NCI-H1048 (cell line): ENCODE measurements around the gene KSR1.
"Not testable (repeated sequence)": the region's sequence is repeated elsewhere in the genome, so short reads cannot be mapped to it uniquely, and the experiment has no call there.

Experiments used
- DNase-seq: peaks from one replicate; lab custom pipeline; 2025; lab: John Stamatoyannopoulos, UW

The KSR1 gene

DNA sequence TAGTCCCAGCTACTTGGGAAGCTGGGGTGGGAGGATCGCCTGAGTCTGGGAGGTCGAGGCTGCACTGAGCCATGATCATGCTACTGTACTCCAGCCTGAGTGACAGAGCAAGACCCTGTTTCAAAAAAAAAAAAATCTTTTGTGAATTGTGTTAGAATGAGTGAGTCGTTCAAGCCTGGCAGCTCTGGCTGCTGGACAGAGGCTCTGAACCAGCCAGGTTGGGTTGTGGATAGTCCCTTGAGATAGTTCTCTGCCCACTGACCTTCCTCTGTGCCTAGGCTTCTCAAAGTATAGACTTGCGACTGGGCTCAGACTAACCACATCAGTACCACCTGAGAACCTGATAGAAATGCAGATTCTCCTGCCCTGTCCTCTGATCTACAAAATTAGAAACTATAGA, 2.2 kb upstream of the KSR1 start:
- no peak for DNase-seq

DNA sequence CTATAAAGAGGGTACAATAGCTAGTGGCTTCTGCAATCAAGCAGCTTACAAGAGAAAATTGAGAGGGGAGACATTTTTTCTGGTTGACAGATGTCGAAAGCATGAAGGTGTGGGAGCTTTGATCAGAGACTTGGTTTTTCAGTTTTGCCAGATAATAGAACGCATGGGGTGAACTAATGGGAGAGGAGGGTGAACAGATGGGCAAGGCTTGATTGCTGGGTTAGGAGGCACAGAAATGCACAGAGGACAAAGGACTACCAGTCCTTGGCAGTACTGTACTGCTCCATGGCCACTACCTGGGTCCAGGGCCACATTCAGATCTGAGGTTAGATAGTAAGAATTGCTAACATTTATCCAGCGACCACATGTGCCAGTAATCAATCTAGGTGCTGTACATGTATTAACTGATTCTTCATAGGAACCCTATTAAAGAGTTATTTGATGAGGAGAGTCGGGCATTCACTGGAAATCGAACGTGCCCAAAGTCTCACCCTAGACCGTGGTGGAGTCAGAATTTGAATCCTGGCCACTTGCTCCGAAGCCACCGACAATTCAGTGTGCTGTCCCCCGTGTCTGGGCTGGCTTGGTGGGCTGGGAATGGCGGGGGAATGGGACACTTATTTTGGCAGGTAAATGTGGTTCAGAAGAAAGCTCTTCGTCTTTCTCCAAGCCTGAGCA, 873 bp upstream of the KSR1 start:
- DNase-seq = no peak

DNA sequence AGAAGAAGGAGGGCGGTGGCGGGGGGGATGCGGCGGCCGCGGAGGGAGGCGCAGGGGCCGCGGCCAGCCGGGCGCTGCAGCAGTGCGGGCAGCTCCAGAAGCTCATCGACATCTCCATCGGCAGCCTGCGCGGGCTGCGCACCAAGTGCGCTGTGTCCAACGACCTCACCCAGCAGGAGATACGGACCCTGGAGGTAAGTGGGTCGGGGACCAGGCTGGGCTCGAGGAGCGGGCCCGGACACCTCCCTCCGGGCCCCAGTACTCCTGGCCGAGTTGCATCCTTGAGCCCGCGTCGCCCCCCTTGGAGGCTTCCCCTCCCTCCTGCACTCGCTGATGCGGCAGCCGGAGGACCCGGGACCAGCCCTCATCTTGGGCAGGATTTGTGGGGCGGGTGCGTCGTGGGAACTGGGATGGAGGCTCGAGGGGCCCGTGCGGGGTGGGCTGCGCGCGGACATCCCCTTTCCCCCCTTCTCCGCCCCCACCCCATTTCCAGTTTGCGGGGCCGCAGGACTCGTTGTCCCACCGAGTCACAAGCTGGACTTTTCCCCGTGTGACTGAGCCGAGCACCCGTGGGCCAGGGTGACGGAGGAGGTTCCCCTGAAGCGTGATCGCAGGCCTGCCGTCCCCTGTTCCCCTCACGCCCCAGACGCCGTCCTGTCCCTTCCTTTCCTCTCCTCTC, 572 bp downstream of the KSR1 start:
- DNase-seq = no peak

DNA sequence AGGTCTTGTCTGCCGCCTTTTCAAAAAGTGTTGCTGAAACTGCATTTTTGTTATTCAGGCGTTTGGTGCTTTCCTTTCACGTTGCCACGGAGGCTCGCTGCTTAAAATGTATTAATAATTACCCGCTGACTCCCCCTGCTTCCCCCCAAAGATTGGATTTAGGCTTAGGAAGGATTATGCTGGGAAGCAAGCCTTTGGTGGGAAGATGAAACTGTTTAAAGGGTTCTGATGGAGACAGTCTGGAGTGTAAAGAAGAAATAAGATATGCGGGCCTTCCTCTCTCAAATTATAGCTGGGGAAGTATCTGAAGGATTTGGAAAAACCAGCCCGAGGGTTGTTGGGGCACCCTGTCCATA, 1.1 kb downstream of the KSR1 start:
- DNase-seq = no peak

DNA sequence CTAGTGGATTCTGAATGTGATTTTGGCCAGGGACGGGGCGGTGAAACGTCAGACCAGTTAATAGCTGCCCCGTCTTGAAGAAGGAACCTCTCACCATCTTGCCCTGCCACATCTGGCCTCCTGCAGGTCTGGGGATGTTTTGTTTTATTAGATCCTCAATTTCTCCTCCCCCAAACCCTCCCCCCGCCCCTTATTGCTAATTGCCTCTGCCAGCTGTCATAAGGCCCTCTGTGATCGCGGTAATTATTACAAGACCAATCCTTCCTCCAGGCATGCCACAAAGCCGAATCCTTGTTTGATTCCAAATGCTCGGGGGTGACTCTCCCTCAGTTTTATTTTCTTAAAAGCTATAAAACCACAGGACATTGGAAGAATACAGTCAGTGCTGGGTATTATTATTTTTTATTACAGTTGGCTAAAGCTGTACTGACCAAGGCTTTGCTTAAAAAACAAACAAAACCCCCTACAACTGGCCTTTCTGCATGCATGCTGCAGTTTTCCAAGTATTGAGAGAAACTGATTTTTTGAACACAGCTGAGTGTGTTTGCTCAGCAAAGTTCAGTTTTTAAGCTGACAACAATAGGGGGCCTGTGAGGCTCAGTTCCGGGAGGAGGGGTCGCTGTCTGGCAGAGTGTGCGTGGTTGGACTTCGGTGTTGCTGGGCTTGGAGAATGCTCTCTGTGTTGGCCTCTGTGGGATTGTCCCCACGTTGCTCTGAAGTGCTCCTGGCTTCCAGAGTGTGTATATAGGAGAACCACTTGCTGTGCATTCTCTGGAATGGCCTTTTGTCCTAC, 1.7 kb downstream of the KSR1 start:
- DNase-seq = no peak

DNA sequence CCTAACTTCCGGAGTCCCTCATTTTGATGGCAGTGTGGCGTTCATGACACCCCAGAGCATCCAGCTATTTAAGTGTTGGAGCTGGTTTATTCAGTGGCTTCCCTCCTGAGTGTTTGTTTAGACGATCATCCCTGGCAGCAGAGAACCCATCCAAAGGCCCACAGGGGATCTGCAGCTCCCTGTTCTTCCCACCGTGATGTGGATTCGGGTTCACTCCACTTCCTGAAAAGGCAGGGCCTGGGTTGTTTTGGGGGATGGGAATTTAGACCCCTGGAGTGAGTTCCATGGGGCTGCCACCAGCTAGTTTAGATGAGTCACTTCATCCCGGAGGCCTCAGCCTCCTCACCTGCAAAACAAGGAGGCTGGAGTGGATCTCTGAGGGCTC, 2.3 kb downstream of the KSR1 start:
- no peak for DNase-seq

DNA sequence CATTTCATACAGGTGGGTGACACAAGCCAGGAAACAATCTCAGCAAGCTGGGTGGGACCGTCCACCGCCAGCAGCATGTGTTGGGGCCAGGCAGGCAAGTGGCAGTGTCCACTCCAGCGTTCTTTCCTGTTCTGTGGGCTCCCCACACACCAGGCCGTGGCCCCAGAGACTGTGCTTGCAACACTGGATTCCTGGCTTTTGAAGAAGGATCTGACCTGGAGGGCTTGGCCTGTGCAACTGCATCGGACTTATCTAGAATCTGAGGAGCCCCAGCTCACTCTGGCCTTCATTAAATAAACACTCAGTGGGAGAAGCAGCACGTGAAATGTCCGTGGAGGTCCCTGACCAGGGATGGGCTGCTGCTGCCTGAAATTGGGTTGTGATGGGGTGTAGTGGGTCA, 3.2 kb downstream of the KSR1 start:
- no peak for DNase-seq

DNA sequence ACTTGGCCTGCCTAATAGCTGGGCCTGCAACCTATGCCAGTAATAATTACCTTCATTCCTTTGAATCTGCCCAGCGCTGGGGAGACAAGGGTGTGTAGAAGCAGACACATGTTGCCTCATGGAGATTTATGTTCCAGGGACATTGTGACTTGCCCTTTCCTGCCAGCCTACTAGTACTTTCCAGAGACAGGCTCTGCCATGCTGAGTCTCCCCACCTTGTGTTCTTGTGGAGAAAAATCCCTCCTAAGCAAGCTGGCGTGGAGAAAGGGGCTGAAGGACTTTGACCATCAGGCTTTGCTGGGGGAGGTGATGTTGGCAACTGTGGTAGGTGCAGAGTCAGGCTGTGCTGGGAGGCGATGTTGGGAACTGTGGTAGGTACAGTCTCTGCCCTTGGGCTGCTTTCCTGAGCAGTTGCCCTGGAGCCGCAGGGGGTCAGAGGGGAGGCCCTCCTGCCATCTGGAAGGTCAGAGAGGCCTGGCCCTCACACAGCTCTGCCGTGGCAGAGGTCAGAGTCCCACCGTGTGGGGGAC, 4.0 kb downstream of the KSR1 start:
- DNase-seq = no peak

DNA sequence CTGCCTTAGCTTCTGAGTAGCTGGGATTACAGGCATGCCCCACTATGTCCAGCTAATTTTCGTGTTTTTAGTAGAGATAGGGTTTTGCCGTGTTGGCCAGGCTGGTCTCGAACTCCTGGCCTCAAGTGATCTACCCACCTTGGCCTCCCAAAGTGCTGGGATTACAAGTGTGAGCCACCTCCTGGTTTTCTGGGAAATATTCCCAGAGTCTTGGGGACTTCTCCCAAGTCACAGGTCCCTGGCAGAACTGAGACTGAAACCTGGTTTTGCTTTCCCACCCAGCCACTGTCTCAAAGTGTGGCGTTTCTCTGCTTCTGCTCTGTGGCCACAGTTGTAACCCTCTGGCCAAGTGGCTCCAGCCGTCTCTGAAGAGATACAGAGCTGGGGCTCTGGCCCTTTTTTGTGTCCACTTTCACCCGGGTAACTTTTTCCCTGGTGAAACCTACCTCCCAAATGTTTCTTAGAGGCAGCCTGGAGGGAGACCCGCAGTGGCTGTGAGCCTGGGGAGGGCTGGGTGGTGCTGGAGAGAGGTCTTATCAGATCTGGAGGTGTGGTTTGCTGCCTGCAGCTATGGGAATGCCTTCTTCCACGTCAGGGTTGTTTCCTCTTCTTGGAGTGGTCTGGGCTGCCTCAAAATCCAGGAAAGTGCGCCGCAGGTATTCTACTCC, 5.1 kb downstream of the KSR1 start:
- no peak for DNase-seq

DNA sequence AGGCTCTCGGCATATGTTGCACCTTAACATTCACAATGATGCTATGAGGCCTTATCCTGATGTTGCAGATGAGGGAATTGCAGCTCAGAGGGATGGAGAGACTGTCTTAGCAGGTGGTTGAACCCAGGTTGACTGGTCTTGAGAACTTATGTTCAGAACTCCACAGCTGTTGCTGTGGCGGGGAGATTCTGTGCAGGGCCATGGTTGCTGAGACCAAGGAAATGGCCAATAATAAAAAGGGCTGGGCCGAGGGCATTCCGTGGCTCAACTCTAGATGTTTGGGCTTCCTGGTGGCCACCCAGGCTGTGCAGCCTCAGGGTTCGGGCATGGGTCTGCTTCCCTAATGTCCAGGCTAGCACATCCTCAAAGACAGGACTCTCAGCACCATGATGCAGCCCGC, 5.9 kb downstream of the KSR1 start:
- DNase-seq = no peak

DNA sequence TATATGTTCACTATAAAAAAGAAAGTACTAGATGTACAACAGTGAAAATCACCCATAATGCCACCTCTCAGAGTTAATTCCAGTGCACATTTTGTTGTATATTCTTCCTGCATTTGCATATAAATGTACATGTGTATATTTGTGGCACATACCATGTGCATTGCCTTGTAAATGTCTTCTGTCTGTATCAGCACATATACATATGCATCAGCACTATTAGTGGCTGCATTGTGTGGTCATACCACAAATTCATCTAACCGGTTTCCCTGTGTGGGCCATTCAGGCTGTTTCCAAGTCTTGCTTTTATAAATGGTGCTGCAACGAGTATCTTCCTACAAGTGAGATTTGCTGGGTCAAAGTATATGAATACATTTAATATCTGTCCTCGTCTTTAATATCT, 6.5 kb downstream of the KSR1 start:
- no peak for DNase-seq

DNA sequence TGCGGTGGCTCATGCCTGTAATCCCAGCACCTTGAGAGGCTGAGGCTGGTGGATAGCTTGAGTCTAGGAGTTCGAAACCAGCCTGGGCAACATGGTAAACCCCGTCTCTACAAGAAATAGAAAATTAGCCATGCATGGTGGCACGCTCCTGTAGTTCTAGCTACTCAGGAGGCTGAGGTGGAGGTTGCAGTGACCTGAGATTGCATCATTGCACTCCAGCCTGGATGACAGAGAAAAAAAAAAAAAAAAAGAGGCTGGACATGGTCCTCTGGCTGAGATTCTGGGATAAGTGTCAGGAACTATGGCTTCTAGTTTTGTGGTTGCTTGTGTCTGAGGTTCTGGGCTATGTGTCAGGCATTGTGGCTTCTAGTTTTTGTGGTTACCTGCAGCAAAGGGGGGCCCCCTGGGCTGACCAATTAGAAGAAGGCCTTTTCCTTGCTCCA, 7.0 kb downstream of the KSR1 start:
- DNase-seq = no peak

DNA sequence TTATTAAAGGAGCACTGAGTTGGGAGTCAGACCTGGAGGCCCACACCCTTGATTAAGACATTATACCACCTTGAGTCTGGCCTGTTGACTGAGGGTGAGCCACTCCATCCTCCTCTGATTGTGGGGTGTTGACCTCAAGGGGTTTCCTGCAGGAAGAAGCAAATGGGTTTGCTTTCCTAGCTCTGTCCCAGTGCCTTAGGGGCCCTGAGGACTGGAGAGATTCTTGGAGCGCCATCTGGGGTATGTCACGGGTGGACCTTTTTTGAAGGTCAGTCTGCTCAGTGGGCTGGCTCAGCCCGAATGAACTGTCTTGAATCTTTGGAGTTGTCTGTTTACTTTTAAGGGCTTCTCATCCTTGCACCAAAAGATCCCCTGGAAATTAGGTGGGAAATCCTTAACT, 7.8 kb downstream of the KSR1 start:
- not testable (repeated sequence) for DNase-seq

DNA sequence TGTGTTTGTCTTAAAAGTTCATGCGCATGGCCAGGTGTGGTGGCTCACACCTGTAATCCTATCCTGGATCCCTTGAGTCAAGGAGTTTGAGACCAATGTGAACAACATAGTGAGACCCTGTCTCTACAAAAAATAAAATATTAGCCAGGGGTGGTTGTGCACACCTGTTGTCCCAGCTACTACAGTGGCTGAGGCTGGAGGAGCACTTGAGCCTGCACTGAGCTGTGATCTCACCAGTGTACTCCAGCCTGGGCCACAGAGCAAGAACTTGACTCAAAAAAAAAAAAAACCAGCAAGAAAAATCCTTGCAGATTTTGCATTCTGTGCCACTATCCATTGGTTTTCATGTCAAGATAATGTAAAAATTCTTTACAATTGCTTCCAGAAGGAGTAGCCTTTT, 8.2 kb downstream of the KSR1 start:
- no peak for DNase-seq

DNA sequence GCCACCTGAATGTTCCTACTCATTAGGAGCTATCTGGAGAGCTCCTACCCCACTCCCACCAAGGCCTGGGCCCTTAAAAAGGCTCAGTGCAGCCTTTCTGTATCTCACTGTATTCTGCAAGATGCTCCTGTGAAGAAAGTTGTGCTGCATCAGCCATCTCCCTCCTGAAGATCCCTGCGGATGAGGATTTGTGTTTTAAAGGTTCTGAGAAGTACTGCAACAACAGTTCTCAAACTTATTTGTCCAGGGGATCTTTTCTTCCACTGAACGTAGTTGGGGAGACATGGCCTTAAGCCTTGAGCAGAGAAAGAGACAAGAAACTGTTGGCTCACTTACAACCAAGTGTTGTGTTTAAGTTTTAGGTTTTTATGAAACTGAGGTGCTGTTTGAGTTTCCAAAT, 9.6 kb downstream of the KSR1 start:
- not testable (repeated sequence) for DNase-seq

DNA sequence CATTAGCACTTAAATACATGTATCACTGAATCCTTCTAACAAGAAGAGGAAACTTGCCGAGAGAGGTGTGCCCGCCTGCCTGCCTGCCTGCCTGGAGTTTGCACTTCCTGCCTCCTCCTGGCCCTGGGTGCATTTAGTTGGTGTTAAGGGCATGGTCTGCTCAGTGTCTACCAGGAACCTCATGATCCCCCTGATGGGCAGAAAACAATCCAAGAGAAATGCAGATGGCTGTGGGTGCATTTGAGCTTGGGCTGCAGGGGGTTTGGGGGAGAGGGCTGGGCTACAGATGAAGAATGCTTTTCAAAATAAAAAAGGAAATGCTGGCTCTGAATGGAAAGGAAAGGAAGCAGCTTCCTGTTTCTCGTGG, 10.1 kb downstream of the KSR1 start:
- no peak for DNase-seq

DNA sequence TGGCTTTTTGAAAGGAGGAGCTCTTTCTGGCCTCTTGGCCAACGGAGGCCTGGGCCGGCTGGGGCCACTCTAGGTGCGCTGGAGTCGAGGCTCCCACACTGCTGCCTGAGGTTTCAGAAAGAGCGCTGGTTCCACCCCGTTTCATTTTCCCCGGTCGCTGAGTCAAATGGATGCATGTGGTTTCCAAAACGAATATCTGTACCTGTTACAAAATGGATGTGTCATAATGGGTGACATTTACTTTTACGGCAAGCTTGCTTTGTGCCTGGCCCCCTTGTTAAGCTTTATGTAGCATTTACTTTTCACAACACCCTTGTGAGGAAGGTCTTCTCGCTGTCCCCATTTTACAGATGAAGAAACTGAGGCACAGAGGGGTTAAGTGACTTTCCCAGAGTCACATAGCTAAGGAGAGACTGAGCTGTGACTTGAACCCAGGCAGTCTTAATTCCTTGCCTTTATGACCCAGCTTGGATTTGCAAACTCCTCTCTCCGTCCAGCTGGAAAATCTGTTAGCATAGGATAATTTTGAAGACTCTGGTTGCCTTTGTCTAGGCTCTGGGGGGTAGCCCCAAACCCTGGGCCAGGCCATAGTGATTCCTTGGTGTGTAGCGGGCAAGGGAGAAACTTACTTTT, 10.6 kb downstream of the KSR1 start:
- no peak for DNase-seq

DNA sequence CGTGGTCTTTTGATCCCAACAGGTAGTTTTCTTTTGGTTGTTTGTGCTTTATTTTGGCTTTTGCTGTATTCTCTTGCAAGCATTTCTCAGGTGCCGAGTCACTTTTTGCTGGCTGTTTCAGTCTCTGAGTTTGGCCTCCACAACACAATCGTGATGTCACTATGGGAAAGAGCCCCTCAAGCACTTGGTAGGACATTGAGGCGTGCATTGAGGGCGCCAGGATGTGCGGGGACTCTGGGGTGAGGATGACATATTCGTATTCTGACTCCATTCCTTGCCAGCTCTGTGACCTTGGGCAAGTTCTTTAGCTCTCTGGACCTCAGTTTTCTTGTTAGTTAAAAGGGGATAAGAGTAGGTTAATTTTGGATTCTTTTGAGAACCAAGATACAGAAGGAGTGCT, 13.0 kb downstream of the KSR1 start:
- DNase-seq = no peak

DNA sequence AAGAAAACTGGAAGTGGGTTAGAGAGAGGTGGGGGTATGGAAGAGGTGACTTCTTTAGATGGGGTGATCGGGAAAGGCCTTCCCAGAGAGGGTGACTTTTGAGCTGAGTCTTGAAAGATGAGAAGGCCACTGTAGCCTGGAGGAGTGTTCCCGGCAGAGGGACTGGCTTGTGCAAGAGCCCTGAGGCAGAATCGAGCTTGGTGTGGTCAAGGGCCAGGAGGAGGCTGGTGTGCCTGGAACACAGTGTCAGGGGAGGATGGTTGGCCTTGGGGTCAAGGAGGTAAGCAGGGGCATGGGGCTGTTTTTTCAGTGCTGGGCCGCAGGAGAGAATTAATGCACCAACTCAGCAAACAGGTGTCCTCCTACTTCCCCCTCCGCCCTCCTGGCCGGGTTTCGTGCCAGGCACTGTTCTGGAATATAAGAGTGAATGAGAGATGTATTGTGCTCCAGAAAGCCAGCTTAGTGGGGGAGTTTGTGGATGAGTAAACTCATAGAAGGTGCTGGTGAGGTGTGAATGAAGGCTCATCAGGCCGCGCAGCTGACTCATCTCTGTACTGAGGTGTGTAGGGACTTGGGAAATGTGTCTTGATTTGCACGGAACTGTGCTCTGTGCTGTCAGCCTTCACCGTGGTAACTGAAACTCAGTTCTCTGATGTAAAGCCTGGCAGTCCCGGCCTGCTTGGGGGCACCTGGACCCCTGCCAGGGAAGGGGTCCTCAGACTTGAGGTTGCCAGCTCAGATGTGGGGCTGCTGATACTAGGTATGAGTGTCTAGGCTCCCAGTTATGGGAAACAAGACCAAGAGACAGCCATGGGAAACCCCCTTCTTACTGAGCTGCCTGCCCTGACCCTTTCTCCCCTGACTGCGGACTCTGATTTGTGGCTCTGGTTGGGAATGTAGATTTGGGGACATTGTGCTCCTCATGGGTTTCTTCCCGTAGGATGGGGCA, 15.3 kb downstream of the KSR1 start:
- DNase-seq = no peak

DNA sequence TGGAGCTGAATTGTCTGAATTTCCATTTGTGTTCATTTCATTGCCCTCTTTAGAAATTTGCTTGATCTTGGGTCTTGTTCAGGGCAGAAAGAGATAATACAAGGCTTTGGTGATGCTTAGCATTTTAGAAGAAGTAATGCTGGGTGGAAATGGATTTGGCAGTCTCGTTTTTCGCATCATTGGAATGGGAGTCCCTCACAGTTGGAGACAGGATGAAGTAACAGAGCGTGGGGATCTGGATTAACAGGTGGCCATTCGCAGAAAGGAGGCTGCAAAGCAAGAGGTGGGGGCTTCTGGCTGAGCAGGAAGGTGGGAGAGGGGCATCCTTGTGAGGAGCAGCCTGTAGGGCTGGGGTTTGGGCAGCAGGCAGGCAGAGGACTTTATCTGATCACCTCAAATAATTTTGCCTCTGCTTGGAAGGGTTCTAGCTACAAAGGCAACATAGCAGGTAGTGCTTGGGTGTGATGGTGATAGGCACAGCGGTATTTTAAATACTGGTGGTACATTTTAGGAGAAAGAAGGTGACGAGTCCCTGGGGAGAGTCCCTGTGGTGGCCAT, 17.0 kb downstream of the KSR1 start:
- no peak for DNase-seq
